Measurements from ENCODE around the gene AMBP. TPM values are rescaled to one million over a fixed set of nuclear protein-coding genes. Genes with fewer than 3 reads are reported as not detected.
A peak's percentile ranks its signal among the peaks of the same experiment; 100 is the strongest.

The AMBP gene
- total and polyA plus RNA-seq, 2 of the 13 experiments (the other 11 are each of a cell fraction or from before 2014, with no cell fraction given), result 1,510 to 2,580 TPM

DNA sequence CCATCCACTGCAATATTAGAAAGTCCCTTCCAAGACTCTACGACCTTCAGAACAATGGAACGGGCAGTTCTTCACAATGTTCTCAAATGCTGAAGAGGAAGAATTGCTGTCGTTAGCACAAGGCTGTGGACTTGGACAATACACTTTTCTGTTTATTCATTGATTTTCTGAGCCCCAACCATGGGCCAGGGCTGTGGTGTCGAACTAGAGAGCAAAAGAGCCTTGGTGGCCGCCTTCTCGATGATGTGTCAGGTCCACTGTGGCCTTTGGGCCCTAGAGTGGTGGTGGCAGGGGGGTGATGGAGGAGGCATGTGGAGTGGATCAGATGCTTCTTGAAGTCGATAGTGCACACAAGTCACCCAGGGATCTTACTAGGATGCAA, 39.5 kb upstream of the AMBP start (continued):
- TF ChIP-seq, protein P1, sequence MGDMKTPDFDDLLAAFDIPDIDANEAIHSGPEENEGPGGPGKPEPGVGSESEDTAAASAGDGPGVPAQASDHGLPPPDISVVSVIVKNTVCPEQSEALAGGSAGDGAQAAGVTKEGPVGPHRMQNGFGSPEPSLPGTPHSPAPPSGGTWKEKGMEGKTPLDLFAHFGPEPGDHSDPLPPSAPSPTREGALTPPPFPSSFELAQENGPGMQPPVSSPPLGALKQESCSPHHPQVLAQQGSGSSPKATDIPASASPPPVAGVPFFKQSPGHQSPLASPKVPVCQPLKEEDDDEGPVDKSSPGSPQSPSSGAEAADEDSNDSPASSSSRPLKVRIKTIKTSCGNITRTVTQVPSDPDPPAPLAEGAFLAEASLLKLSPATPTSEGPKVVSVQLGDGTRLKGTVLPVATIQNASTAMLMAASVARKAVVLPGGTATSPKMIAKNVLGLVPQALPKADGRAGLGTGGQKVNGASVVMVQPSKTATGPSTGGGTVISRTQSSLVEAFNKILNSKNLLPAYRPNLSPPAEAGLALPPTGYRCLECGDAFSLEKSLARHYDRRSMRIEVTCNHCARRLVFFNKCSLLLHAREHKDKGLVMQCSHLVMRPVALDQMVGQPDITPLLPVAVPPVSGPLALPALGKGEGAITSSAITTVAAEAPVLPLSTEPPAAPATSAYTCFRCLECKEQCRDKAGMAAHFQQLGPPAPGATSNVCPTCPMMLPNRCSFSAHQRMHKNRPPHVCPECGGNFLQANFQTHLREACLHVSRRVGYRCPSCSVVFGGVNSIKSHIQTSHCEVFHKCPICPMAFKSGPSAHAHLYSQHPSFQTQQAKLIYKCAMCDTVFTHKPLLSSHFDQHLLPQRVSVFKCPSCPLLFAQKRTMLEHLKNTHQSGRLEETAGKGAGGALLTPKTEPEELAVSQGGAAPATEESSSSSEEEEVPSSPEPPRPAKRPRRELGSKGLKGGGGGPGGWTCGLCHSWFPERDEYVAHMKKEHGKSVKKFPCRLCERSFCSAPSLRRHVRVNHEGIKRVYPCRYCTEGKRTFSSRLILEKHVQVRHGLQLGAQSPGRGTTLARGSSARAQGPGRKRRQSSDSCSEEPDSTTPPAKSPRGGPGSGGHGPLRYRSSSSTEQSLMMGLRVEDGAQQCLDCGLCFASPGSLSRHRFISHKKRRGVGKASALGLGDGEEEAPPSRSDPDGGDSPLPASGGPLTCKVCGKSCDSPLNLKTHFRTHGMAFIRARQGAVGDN (CRISPR knock-in tag; IDR thresholded peaks at IDR 0.05), result no peak; the same call in 1 of the 2 replicates
- TF ChIP-seq ZNF552 (CRISPR knock-in tag; IDR thresholded peaks at IDR 0.05; ENCODE audit: borderline replicate concordance), result no peak
- no peak for TF ChIP-seq NCOA5 (CRISPR knock-in tag; IDR thresholded peaks at IDR 0.05)
- TF ChIP-seq, protein P2, sequence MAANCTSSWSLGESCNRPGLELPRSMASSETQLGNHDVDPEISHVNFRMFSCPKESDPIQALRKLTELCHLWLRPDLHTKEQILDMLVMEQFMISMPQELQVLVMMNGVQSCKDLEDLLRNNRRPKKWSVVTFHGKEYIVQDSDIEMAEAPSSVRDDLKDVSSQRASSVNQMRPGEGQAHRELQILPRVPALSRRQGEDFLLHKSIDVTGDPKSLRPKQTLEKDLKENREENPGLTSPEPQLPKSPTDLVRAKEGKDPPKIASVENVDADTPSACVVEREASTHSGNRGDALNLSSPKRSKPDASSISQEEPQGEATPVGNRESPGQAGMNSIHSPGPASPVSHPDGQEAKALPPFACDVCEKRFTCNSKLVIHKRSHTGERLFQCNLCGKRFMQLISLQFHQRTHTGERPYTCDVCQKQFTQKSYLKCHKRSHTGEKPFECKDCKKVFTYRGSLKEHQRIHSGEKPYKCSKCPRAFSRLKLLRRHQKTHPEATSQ (CRISPR knock-in tag; IDR thresholded peaks at IDR 0.05; ENCODE audit: borderline replicate concordance), result no peak
- TF ChIP-seq ZNF234 (CRISPR knock-in tag; conservative IDR thresholded peaks at IDR 0.05), result no peak
- no peak for TF ChIP-seq ZNF430 (CRISPR knock-in tag; IDR thresholded peaks at IDR 0.05)
- no peak for TF ChIP-seq ATF3 (CRISPR knock-in tag; IDR thresholded peaks at IDR 0.05)
- TF ChIP-seq ETV5 (CRISPR knock-in tag; IDR thresholded peaks at IDR 0.05; ENCODE audit: borderline replicate concordance), result no peak; the same call in 1 of the 2 replicates
- TF ChIP-seq ESRRA (CRISPR knock-in tag; IDR thresholded peaks at IDR 0.05; ENCODE audit: low read depth), result no peak
- TF ChIP-seq ZNF891 (CRISPR knock-in tag; IDR thresholded peaks at IDR 0.05), result no peak
- TF ChIP-seq REPIN1 (CRISPR knock-in tag; IDR thresholded peaks at IDR 0.05; ENCODE audit: borderline replicate concordance, low read depth), result no peak; the same call in 1 of the 2 replicates
- TF ChIP-seq ATM (IDR thresholded peaks at IDR 0.05; ENCODE audit: borderline replicate concordance), result no peak
- TF ChIP-seq RBAK (CRISPR knock-in tag; IDR thresholded peaks at IDR 0.05), result no peak
- TF ChIP-seq, protein P3, sequence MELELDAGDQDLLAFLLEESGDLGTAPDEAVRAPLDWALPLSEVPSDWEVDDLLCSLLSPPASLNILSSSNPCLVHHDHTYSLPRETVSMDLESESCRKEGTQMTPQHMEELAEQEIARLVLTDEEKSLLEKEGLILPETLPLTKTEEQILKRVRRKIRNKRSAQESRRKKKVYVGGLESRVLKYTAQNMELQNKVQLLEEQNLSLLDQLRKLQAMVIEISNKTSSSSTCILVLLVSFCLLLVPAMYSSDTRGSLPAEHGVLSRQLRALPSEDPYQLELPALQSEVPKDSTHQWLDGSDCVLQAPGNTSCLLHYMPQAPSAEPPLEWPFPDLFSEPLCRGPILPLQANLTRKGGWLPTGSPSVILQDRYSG (CRISPR knock-in tag; IDR thresholded peaks at IDR 0.05), result no peak
- TF ChIP-seq HBP1 (CRISPR knock-in tag; IDR thresholded peaks at IDR 0.05; ENCODE audit: low read depth), result no peak
- peak; percentile 62; the same call in 1 of the 2 replicates for TF ChIP-seq ZNF331 (CRISPR knock-in tag; IDR thresholded peaks at IDR 0.05)
- TF ChIP-seq CENPX (CRISPR knock-in tag; IDR thresholded peaks at IDR 0.05), result no peak
- TF ChIP-seq ZNF230 (CRISPR knock-in tag; IDR thresholded peaks at IDR 0.05), result no peak
- TF ChIP-seq ZNF776 (CRISPR knock-in tag; IDR thresholded peaks at IDR 0.05), result no peak
- TF ChIP-seq, protein P4, sequence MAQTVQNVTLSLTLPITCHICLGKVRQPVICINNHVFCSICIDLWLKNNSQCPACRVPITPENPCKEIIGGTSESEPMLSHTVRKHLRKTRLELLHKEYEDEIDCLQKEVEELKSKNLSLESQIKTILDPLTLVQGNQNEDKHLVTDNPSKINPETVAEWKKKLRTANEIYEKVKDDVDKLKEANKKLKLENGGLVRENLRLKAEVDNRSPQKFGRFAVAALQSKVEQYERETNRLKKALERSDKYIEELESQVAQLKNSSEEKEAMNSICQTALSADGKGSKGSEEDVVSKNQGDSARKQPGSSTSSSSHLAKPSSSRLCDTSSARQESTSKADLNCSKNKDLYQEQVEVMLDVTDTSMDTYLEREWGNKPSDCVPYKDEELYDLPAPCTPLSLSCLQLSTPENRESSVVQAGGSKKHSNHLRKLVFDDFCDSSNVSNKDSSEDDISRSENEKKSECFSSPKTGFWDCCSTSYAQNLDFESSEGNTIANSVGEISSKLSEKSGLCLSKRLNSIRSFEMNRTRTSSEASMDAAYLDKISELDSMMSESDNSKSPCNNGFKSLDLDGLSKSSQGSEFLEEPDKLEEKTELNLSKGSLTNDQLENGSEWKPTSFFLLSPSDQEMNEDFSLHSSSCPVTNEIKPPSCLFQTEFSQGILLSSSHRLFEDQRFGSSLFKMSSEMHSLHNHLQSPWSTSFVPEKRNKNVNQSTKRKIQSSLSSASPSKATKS (CRISPR knock-in tag; IDR thresholded peaks at IDR 0.05), result no peak
- no peak for TF ChIP-seq ZNF530 (CRISPR knock-in tag; IDR thresholded peaks at IDR 0.05; ENCODE audit: low read depth)
